ENCODE data around the gene NEIL1.

DNA sequence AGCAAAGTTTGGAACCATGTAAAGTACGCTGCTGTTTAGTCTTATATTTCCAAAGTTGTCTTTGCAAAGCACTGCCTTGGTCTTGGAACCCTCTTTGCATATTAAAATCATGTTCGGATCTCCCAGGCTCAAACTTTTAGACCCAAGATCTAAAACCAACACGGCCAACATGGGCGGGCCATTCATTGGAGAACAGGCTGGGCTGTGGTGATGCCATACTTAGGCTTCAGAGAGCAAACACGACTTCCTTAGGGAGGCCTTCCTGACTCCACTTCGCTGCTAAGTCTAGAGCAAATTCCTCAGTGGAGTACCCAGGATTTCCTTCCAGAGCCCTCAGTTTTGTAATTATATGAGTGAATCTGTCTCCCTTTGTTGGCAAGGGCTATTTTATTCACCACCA is 18.0 kb downstream of the NEIL1 start:
- TF ChIP-seq, protein P1, sequence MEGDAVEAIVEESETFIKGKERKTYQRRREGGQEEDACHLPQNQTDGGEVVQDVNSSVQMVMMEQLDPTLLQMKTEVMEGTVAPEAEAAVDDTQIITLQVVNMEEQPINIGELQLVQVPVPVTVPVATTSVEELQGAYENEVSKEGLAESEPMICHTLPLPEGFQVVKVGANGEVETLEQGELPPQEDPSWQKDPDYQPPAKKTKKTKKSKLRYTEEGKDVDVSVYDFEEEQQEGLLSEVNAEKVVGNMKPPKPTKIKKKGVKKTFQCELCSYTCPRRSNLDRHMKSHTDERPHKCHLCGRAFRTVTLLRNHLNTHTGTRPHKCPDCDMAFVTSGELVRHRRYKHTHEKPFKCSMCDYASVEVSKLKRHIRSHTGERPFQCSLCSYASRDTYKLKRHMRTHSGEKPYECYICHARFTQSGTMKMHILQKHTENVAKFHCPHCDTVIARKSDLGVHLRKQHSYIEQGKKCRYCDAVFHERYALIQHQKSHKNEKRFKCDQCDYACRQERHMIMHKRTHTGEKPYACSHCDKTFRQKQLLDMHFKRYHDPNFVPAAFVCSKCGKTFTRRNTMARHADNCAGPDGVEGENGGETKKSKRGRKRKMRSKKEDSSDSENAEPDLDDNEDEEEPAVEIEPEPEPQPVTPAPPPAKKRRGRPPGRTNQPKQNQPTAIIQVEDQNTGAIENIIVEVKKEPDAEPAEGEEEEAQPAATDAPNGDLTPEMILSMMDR (IDR thresholded peaks at IDR 0.05) = no peak
- TF ChIP-seq POLR2A (IDR thresholded peaks at IDR 0.05) = no peak

Data from testis (tissue), 2 donors.